Stomach (tissue), 4 donors: ENCODE data around the gene OTULINL.

Experiments
- POLR2A ChIP-seq, 4 donors: fragments of 450-650 bp; IDR thresholded peaks; one replicate each; pipeline ENCODE4 v1.6.1; 2016; ENCODE audit warnings: antibody characterized with exemption in 4 of 4, control low read depth in 2 of 4, mild to moderate bottlenecking in 1 of 4, moderate library complexity in 1 of 4
- POLR2AphosphoS5 ChIP-seq, 3 donors: sonication (generic); formaldehyde crosslinking; IDR thresholded peaks; one replicate each; pipeline ENCODE4 v1.6.1; 2016; ENCODE audit warnings: antibody characterized with exemption in 3 of 3

DNA sequence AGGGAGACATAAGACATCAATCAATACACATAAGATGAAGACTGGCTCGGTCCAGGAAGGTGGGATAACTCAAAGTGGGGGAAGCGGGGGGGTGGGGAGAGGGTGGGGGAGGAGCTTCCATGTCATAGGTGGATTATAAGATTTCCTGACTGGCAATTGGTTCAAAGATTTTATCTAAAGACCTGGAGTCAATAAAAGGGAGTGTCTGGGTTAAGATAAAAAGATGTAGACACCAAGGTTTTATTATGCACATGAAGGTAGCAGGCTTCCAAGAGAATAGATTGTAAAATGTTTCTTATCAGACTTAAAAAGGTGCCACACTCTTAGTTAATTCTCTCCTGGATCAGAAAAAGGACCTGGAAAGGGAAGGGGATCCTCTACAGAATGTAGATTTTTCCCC is 25.6 kb upstream of the OTULINL start:
- no peak for TF ChIP-seq POLR2A (IDR thresholded peaks at IDR 0.05)
- no peak for TF ChIP-seq POLR2AphosphoS5 (IDR thresholded peaks at IDR 0.05)
